HEK293 (cell line): Measurements from ENCODE around the gene BLOC1S5.

Experiments
- GLIS2 ChIP-seq: fragments of 450-650 bp; formaldehyde crosslinking; IDR thresholded peaks from 2 replicates; pipeline ENCODE4 v1.5.1; 2016; ENCODE audit warnings: missing biosample characterization, missing genetic modification characterization
- HOXA7 ChIP-seq: sonication (generic); formaldehyde crosslinking; IDR thresholded peaks from 2 replicates; pipeline ENCODE4 v1.8.1; 2022; ENCODE audit warnings: missing genetic modification reagents, borderline replicate concordance
- SALL2 ChIP-seq: fragments of 450-650 bp; formaldehyde crosslinking; IDR thresholded peaks from 2 replicates; pipeline ENCODE4 v1.5.0; 2017; ENCODE audit warnings: missing biosample characterization, mild to moderate bottlenecking, missing genetic modification characterization, borderline replicate concordance
- SCRT2 ChIP-seq: fragments of 450-650 bp; formaldehyde crosslinking; IDR thresholded peaks from 2 replicates; pipeline ENCODE4 v1.5.1; 2016; ENCODE audit warnings: missing biosample characterization, missing genetic modification characterization
- SETDB1 ChIP-seq: IDR thresholded peaks from one replicate; pipeline ENCODE4 v1.6.1; 2017; ENCODE audit warnings: mild to moderate bottlenecking, low read length, moderate library complexity, mixed read lengths; ENCODE audit not compliant: insufficient read length
- SP3 ChIP-seq: fragments of 450-650 bp; formaldehyde crosslinking; IDR thresholded peaks from 2 replicates; pipeline ENCODE4 v1.5.1; 2016; ENCODE audit warnings: missing biosample characterization, missing genetic modification characterization
- SP7 ChIP-seq: fragments of 450-650 bp; formaldehyde crosslinking; IDR thresholded peaks from 2 replicates; pipeline ENCODE4 v1.5.1; 2016; ENCODE audit warnings: missing biosample characterization, missing genetic modification characterization
- ZBTB1 ChIP-seq: fragments of 450-650 bp; formaldehyde crosslinking; IDR thresholded peaks from 2 replicates; pipeline ENCODE4 v1.5.1; 2016; ENCODE audit warnings: missing biosample characterization, missing genetic modification characterization
- ZBTB17 ChIP-seq: fragments of 450-650 bp; formaldehyde crosslinking; IDR thresholded peaks from 2 replicates; pipeline ENCODE4 v1.5.1; 2016; ENCODE audit warnings: missing biosample characterization, missing genetic modification characterization
- ZEB2 ChIP-seq: fragments of 450-650 bp; formaldehyde crosslinking; IDR thresholded peaks from 2 replicates; pipeline ENCODE4 v1.5.1; 2016; ENCODE audit warnings: missing biosample characterization, missing genetic modification characterization
- ZFP3 ChIP-seq: fragments of 450-650 bp; formaldehyde crosslinking; IDR thresholded peaks from 2 replicates; pipeline ENCODE4 v1.5.1; 2016; ENCODE audit warnings: low read depth, missing biosample characterization, missing genetic modification characterization
- ZIC2 ChIP-seq: fragments of 450-650 bp; formaldehyde crosslinking; IDR thresholded peaks from 2 replicates; pipeline ENCODE4 v1.5.1; 2016; ENCODE audit warnings: missing biosample characterization, missing genetic modification characterization
- ZNF114 ChIP-seq: fragments of 450-650 bp; formaldehyde crosslinking; IDR thresholded peaks from 2 replicates; pipeline ENCODE4 v1.5.0; 2017; ENCODE audit warnings: missing biosample characterization, missing genetic modification characterization
- ZNF133 ChIP-seq: fragments of 450-650 bp; formaldehyde crosslinking; IDR thresholded peaks from 2 replicates; pipeline ENCODE4 v1.5.1; 2016; ENCODE audit warnings: missing biosample characterization, missing genetic modification characterization
- ZNF184 ChIP-seq: fragments of 450-650 bp; IDR thresholded peaks from 2 replicates; pipeline ENCODE4 v1.5.1; 2018; ENCODE audit warnings: missing biosample characterization, mild to moderate bottlenecking, missing genetic modification characterization
- ZNF214 ChIP-seq: fragments of 450-650 bp; formaldehyde crosslinking; IDR thresholded peaks from 2 replicates; pipeline ENCODE4 v1.5.1; 2017; ENCODE audit warnings: missing biosample characterization, mild to moderate bottlenecking, missing genetic modification characterization, borderline replicate concordance
- ZNF221 ChIP-seq: fragments of 450-650 bp; formaldehyde crosslinking; IDR thresholded peaks from 2 replicates; pipeline ENCODE4 v1.5.1; 2017; ENCODE audit warnings: missing biosample characterization, missing genetic modification characterization, borderline replicate concordance
- ZNF24 ChIP-seq: fragments of 450-650 bp; formaldehyde crosslinking; IDR thresholded peaks from 2 replicates; pipeline ENCODE4 v1.5.1; 2016; ENCODE audit warnings: missing biosample characterization, missing genetic modification characterization
- ZNF335 ChIP-seq: fragments of 450-650 bp; formaldehyde crosslinking; conservative IDR thresholded peaks from 2 replicates; pipeline ENCODE4 v1.5.1; 2016; ENCODE audit warnings: missing biosample characterization, missing genetic modification characterization
- ZNF404 ChIP-seq: fragments of 450-650 bp; formaldehyde crosslinking; IDR thresholded peaks from 2 replicates; pipeline ENCODE4 v1.5.1; 2017; ENCODE audit warnings: missing biosample characterization, missing genetic modification characterization
- ZNF571 ChIP-seq: fragments of 450-650 bp; formaldehyde crosslinking; IDR thresholded peaks from 2 replicates; pipeline ENCODE4 v1.5.0; 2017; ENCODE audit warnings: missing biosample characterization, missing genetic modification characterization
- ZNF654 ChIP-seq: fragments of 450-650 bp; formaldehyde crosslinking; IDR thresholded peaks from 2 replicates; pipeline ENCODE4 v1.5.1; 2016; ENCODE audit warnings: low read depth, missing biosample characterization, missing genetic modification characterization
- ZNF664 ChIP-seq: fragments of 450-650 bp; formaldehyde crosslinking; IDR thresholded peaks from 2 replicates; pipeline ENCODE4 v1.5.1; 2016; ENCODE audit warnings: missing biosample characterization, missing genetic modification characterization
- ZNF692 ChIP-seq: fragments of 450-650 bp; formaldehyde crosslinking; IDR thresholded peaks from 2 replicates; pipeline ENCODE4 v1.5.1; 2016; ENCODE audit warnings: missing biosample characterization, missing genetic modification characterization
- ZNF701 ChIP-seq: fragments of 450-650 bp; formaldehyde crosslinking; IDR thresholded peaks from 2 replicates; pipeline ENCODE4 v1.5.1; 2016; ENCODE audit warnings: missing biosample characterization, missing genetic modification characterization
- ZNF747 ChIP-seq: fragments of 450-650 bp; formaldehyde crosslinking; IDR thresholded peaks from 2 replicates; pipeline ENCODE4 v1.5.1; 2016; ENCODE audit warnings: missing biosample characterization, missing genetic modification characterization
- ZNF843 ChIP-seq: fragments of 450-650 bp; formaldehyde crosslinking; IDR thresholded peaks from 2 replicates; pipeline ENCODE4 v1.5.1; 2016; ENCODE audit warnings: missing biosample characterization, missing genetic modification characterization
- ZXDB ChIP-seq: fragments of 450-650 bp; formaldehyde crosslinking; IDR thresholded peaks from 2 replicates; pipeline ENCODE4 v1.5.1; 2016; ENCODE audit warnings: missing biosample characterization, missing genetic modification characterization
- TF ChIP-seq, protein P1 (sequence below): fragments of 450-650 bp; formaldehyde crosslinking; IDR thresholded peaks from 2 replicates; pipeline ENCODE4 v1.5.0; 2017; ENCODE audit warnings: missing biosample characterization, missing genetic modification characterization, borderline replicate concordance
- TF ChIP-seq, protein P2 (sequence below): sonication (generic); formaldehyde crosslinking; IDR thresholded peaks from 2 replicates; pipeline ENCODE4 v1.8.1; 2022; ENCODE audit warnings: mild to moderate bottlenecking, moderate library complexity, missing genetic modification reagents
- TF ChIP-seq, protein P3 (sequence below): fragments of 450-650 bp; formaldehyde crosslinking; IDR thresholded peaks from 2 replicates; pipeline ENCODE4; 2016; ENCODE audit warnings: missing biosample characterization, missing genetic modification characterization
- TF ChIP-seq, protein P4 (sequence below): fragments of 450-650 bp; formaldehyde crosslinking; IDR thresholded peaks from 2 replicates; pipeline ENCODE4 v1.5.1; 2016; ENCODE audit warnings: missing biosample characterization, missing genetic modification characterization

The BLOC1S5 gene

DNA sequence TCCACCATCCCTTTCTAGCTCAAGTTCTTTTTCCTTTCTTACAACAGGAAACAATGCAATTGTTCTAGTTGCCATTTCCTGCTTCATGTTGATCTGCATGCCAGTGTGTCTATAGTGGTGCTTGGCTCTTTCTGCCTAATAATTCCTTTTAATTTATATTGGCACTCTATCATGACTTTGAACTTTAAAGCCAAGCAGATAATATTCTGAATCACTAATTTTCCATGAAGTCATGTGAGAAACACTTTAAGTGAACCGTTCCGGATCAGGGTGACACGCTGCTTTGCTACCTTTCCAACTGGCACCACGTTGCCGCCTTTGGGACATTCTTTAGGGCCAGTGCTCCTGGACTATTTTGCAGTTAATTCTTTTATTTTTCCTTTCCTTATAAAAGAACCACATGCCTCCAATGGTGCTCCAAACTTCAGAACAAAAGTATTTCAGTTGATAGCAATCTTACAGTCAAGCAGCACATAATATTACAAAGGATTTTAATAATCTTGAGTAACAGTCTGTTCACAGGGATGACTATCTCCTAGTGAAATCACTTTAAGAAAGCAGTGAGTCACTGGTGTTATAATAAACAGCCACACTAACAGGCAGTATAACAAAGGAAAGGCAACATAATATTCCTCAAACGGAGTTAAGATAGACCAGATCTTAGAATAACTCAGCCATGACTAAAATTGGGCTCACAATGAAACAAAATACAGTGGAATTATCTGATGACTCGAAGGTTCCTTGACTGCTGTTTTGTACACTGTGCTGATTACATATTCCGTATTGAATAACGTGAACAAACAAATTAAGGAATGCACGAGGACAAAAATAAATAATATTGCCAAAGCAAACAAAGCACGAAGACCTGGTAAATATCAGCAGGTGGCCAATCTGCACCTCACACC, 19.0 kb upstream of the BLOC1S5 start (continued):
- TF ChIP-seq ZNF654, result no peak; the same call in 1 of the 2 replicates
- TF ChIP-seq, protein P1, sequence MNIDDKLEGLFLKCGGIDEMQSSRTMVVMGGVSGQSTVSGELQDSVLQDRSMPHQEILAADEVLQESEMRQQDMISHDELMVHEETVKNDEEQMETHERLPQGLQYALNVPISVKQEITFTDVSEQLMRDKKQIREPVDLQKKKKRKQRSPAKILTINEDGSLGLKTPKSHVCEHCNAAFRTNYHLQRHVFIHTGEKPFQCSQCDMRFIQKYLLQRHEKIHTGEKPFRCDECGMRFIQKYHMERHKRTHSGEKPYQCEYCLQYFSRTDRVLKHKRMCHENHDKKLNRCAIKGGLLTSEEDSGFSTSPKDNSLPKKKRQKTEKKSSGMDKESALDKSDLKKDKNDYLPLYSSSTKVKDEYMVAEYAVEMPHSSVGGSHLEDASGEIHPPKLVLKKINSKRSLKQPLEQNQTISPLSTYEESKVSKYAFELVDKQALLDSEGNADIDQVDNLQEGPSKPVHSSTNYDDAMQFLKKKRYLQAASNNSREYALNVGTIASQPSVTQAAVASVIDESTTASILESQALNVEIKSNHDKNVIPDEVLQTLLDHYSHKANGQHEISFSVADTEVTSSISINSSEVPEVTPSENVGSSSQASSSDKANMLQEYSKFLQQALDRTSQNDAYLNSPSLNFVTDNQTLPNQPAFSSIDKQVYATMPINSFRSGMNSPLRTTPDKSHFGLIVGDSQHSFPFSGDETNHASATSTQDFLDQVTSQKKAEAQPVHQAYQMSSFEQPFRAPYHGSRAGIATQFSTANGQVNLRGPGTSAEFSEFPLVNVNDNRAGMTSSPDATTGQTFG (tag by site-specific recombination), result no peak
- TF ChIP-seq, protein P2, sequence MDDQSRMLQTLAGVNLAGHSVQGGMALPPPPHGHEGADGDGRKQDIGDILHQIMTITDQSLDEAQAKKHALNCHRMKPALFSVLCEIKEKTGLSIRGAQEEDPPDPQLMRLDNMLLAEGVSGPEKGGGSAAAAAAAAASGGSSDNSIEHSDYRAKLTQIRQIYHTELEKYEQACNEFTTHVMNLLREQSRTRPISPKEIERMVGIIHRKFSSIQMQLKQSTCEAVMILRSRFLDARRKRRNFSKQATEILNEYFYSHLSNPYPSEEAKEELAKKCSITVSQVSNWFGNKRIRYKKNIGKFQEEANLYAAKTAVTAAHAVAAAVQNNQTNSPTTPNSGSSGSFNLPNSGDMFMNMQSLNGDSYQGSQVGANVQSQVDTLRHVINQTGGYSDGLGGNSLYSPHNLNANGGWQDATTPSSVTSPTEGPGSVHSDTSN (CRISPR knock-in tag), result no peak
- no peak for TF ChIP-seq SALL2
- TF ChIP-seq ZNF133, result no peak
- 0 out of 2 replicates have a peak, but pooled peaks have one; percentile 20 for TF ChIP-seq ZBTB1 (tag by site-specific recombination)
- no peak for TF ChIP-seq ZNF404 (tag by site-specific recombination)
- no peak for TF ChIP-seq ZNF701 (tag by site-specific recombination)
- TF ChIP-seq HOXA7 (CRISPR knock-in tag), result no peak
- TF ChIP-seq ZNF214 (tag by site-specific recombination), result no peak
- 0 out of 2 replicates have a peak, but pooled peaks have one; percentile 23 for TF ChIP-seq SP3 (tag by site-specific recombination)
- no peak; the same call in 1 of the 2 replicates for TF ChIP-seq ZNF24 (tag by site-specific recombination)
- no peak for TF ChIP-seq ZIC2 (tag by site-specific recombination)
- no peak for TF ChIP-seq ZNF221
- peak; percentile 91 for TF ChIP-seq SP7 (tag by site-specific recombination)
- TF ChIP-seq, protein P3, sequence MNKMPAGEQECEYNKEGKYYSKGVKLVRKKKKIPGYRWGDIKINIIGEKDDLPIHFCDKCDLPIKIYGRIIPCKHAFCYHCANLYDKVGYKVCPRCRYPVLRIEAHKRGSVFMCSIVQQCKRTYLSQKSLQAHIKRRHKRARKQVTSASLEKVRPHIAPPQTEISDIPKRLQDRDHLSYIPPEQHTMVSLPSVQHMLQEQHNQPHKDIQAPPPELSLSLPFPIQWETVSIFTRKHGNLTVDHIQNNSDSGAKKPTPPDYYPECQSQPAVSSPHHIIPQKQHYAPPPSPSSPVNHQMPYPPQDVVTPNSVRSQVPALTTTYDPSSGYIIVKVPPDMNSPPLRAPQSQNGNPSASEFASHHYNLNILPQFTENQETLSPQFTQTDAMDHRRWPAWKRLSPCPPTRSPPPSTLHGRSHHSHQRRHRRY, result no peak
- TF ChIP-seq ZXDB, result peak; percentile 30; the same call in 1 of the 2 replicates
- peak; percentile 68; the same call in 1 of the 2 replicates for TF ChIP-seq ZEB2 (tag by site-specific recombination)
- peak; percentile 49; the same call in 1 of the 2 replicates for TF ChIP-seq ZBTB17
- 0 out of 2 replicates have a peak, but pooled peaks have one; percentile 10 for TF ChIP-seq ZNF184 (tag by site-specific recombination)
- peak; percentile 23 for TF ChIP-seq SETDB1
- TF ChIP-seq ZNF335, result peak; percentile 30; the same call in 1 of the 2 replicates
- TF ChIP-seq ZFP3 (tag by site-specific recombination), result no peak
- TF ChIP-seq ZNF664 (tag by site-specific recombination), result no peak
- 0 out of 2 replicates have a peak, but pooled peaks have one; percentile 46 for TF ChIP-seq ZNF843 (tag by site-specific recombination)
- TF ChIP-seq ZNF114, result no peak
- no peak for TF ChIP-seq GLIS2 (tag by site-specific recombination)
- TF ChIP-seq SCRT2 (tag by site-specific recombination), result no peak; the same call in 1 of the 2 replicates
- TF ChIP-seq ZNF571 (tag by site-specific recombination), result no peak
- TF ChIP-seq ZNF692 (tag by site-specific recombination), result no peak
- TF ChIP-seq, protein P4, sequence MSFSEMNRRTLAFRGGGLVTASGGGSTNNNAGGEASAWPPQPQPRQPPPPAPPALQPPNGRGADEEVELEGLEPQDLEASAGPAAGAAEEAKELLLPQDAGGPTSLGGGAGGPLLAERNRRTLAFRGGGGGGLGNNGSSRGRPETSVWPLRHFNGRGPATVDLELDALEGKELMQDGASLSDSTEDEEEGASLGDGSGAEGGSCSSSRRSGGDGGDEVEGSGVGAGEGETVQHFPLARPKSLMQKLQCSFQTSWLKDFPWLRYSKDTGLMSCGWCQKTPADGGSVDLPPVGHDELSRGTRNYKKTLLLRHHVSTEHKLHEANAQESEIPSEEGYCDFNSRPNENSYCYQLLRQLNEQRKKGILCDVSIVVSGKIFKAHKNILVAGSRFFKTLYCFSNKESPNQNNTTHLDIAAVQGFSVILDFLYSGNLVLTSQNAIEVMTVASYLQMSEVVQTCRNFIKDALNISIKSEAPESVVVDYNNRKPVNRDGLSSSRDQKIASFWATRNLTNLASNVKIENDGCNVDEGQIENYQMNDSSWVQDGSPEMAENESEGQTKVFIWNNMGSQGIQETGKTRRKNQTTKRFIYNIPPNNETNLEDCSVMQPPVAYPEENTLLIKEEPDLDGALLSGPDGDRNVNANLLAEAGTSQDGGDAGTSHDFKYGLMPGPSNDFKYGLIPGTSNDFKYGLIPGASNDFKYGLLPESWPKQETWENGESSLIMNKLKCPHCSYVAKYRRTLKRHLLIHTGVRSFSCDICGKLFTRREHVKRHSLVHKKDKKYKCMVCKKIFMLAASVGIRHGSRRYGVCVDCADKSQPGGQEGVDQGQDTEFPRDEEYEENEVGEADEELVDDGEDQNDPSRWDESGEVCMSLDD (tag by site-specific recombination), result no peak
- TF ChIP-seq ZNF747 (tag by site-specific recombination), result no peak
